GM20000 (cell line): ENCODE data around the gene CDCA7L.

Source experiments
- DNase-seq: peaks from one replicate; pipeline ENCODE4 v3.0.0; 2012; ENCODE audit warnings: low spot score
- TF ChIP-seq, protein P1 (sequence below): IDR thresholded peaks from 2 replicates; pipeline ENCODE4 v1.5.1; 2012; ENCODE audit warnings: mild to moderate bottlenecking, control low read depth; ENCODE audit errors: extremely low read depth, missing control alignments

The CDCA7L gene

GRCh38 chr7:21971780-21972396 is 26.2 kb upstream of the CDCA7L start:
- no peak for DNase-seq
- TF ChIP-seq, protein P1, sequence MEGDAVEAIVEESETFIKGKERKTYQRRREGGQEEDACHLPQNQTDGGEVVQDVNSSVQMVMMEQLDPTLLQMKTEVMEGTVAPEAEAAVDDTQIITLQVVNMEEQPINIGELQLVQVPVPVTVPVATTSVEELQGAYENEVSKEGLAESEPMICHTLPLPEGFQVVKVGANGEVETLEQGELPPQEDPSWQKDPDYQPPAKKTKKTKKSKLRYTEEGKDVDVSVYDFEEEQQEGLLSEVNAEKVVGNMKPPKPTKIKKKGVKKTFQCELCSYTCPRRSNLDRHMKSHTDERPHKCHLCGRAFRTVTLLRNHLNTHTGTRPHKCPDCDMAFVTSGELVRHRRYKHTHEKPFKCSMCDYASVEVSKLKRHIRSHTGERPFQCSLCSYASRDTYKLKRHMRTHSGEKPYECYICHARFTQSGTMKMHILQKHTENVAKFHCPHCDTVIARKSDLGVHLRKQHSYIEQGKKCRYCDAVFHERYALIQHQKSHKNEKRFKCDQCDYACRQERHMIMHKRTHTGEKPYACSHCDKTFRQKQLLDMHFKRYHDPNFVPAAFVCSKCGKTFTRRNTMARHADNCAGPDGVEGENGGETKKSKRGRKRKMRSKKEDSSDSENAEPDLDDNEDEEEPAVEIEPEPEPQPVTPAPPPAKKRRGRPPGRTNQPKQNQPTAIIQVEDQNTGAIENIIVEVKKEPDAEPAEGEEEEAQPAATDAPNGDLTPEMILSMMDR, result no peak

- TF ChIP-seq, protein P1, result no peak
- no peak for DNase-seq
Measured at GRCh38 chr7:21969822-21970221, 24.1 kb upstream of the CDCA7L start.

DNA sequence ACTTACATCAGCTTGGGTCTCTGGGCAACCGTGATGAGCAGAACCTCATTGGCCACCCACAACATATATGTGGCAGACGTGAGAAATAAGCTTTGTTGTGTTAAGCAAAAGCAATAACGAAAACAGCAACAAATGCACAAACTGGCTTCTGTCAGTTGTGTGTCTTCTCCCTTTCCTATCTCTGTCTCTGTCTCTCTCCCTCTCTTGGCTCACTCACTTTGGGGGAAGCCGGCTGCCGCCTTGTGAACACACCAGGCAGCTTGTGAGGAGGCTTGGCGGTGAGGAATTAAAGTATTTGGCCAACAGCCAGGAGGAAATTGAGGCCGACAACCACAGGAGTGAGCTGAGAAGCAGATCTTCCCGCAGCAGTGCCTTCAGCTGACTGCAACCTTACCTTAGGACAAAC is 21.9 kb upstream of the CDCA7L start:
- TF ChIP-seq, protein P1, result no peak
- no peak for DNase-seq

DNA sequence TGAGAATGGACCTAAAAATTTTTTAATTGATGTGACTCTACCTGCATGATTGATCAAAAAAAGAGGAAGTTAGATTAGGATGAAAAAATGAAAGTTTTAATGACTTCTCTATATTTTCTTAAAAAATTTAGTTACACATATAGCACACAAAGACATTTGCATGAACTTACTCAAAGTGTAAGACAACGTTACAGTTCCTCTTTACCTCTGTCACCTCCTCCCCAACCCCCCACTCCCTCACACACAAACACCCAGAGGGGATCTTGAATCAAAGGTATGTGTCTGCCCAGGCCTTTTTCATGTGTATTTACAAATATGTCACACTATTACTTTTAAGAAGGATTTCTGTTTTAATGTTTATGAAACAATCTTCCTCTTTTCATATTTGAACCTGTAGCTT is 20.6 kb upstream of the CDCA7L start:
- TF ChIP-seq, protein P1, result no peak

DNA sequence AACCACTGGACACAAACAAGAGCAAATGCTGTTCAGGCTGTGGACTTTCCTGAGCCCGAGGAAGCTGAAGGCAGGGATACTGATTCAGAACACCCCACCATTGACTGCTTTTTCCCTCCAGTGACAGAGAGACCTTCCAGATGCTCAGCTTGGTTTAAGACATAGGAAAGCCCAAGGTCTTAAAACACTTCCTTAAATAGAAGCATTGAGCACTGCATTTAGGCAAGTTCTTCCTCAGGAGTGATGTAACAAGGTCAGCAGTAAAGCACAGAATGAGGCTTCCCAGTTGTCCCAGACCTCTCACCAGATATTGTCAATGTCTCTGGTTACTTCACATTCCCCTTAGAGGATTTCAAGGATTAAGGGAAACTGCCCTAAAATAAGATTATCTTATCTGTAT is 19.6 kb upstream of the CDCA7L start:
- no peak for DNase-seq
- TF ChIP-seq, protein P1, result no peak

More for the DNA sequence above, 20.6 kb upstream of the CDCA7L start:
- peak; percentile 60 for DNase-seq

DNA sequence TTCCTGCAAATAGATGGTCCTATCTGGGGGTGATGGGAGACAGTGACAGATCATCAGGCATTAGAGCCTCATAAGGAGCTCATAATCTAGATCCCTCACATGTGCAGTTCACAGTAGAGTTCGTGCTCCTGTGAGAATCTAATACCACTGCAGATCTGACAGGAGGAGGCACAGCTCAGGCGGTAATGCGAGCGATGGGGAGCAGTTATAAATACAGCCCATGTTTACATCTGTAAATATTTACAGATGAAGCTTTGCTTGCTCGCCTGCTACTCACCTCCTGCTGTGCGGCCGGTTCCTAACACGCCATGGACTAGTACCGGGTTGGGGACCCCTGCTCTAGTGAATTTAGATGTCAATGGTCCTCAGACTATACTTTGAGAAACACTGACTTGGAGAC is 17.0 kb upstream of the CDCA7L start:
- no peak for DNase-seq

DNA sequence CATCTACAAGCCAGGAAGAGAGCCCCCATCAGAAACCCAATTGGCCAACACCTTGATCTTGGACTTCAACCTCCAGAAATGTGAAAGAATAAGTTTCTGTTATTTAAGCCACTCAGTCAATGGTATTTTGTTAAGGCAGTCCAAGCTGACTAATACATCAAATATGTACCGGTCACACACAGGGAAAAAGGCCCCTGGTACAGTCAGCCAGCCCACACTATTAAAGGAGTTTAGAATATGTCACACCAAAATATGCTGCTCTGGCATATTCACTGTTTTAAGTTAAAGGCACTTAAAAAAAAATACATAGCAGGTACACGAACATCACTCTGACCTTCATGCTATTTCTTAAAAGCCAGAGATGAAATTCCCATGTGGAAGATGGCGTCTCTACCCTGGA is 15.2 kb upstream of the CDCA7L start:
- TF ChIP-seq, protein P1, result no peak
- DNase-seq, result no peak

More for the DNA sequence above, 17.0 kb upstream of the CDCA7L start:
- TF ChIP-seq, protein P1, result no peak
